Lung microvascular endothelial cell (primary cell): ENCODE data around the gene VTI1A. TPM values are rescaled to one million over a fixed set of nuclear protein-coding genes. Genes with fewer than 3 reads are reported as not detected.
"Not testable (repeated sequence)": the region's sequence is repeated elsewhere in the genome, so short reads cannot be mapped to it uniquely, and the experiment has no call there.

Source experiments
- DNase-seq, 2 donors: peaks; one replicate each; pipeline versions ENCODE4 v3.0.0 to v3.0.0-alpha.2; 2010; ENCODE audit warnings: low read depth in 2 of 2
- total RNA-seq: library from RNA; depleted of rRNA; stranded (reverse); fragments of >200 nt; gene quantifications from 2 replicates; pipeline ENCODE4 v1.2.1, GENCODE V29; 2014

VTI1A gene
- total RNA-seq, 1 donor from 2014 or later = 18.8 TPM

GRCh38 chr10:112716924-112717413, 270.0 kb downstream of the VTI1A start:
- DNase-seq = peak; percentile 66 to 88

- no peak for DNase-seq
Observed at GRCh38 chr10:112720178-112720577, 273.2 kb downstream of the VTI1A start.

GRCh38 chr10:112721080-112721698, 274.2 kb downstream of the VTI1A start:
- peak; percentile 64 to 69 for DNase-seq

- DNase-seq = no peak
Observed at GRCh38 chr10:112722758-112723157, 275.7 kb downstream of the VTI1A start.

GRCh38 chr10:112723876-112724275, 276.9 kb downstream of the VTI1A start:
- DNase-seq = no peak

- no peak for DNase-seq
Observed at GRCh38 chr10:112724404-112724991, 277.5 kb downstream of the VTI1A start.

GRCh38 chr10:112728118-112728883, 281.3 kb downstream of the VTI1A start:
- peak in 1 of 2 donors; percentile 45 for DNase-seq

GRCh38 chr10:112728997-112729396, 282.0 kb downstream of the VTI1A start:
- DNase-seq = no peak

- not testable (repeated sequence) for DNase-seq
Observed at GRCh38 chr10:112731450-112731849, 284.4 kb downstream of the VTI1A start.

GRCh38 chr10:112732277-112732921, 285.4 kb downstream of the VTI1A start:
- DNase-seq = peak; percentile 31 to 36

GRCh38 chr10:112735041-112735695, 288.2 kb downstream of the VTI1A start:
- DNase-seq = no peak

GRCh38 chr10:112738606-112739591, 291.9 kb downstream of the VTI1A start:
- no peak for DNase-seq

- no peak for DNase-seq
Observed at GRCh38 chr10:112739592-112740353, 292.8 kb downstream of the VTI1A start.

GRCh38 chr10:112741830-112742402, 294.9 kb downstream of the VTI1A start:
- peak; percentile 38 to 55 for DNase-seq

GRCh38 chr10:112744181-112745096, 297.4 kb downstream of the VTI1A start:
- DNase-seq = no peak

- DNase-seq = no peak
Observed at GRCh38 chr10:112746329-112746728, 299.3 kb downstream of the VTI1A start.

- DNase-seq = peak in 1 of 2 donors; percentile 29
Observed at GRCh38 chr10:112750427-112751167, 303.6 kb downstream of the VTI1A start.
